ENCODE measurements around the gene PLCG1.

- TF ChIP-seq CTCF (IDR thresholded peaks at IDR 0.05; ENCODE audit: low read depth, low read length), result no peak
- TF ChIP-seq EZH2phosphoT487 (IDR thresholded peaks at IDR 0.05; ENCODE audit: low read depth), result no peak
Measured at GRCh38 chr20:41222296-41222695, 85.0 kb downstream of the PLCG1 start.
